Heart right ventricle (tissue), 16 donors: ENCODE results near the gene IL27RA. TPM values are rescaled to one million over a fixed set of nuclear protein-coding genes. Genes with fewer than 3 reads are reported as not detected.
"Not testable (repeated sequence)": the region's sequence is repeated elsewhere in the genome, so short reads cannot be mapped to it uniquely, and the experiment has no call there.

Experiments
- ATAC-seq, 8 donors: fragments of 200-7000 bp; cut with Tn5 transposase; one replicate each; pipeline ENCODE4 v1.9.1; 2020; ENCODE audit warnings: mild to moderate bottlenecking in 8 of 8, moderate library complexity in 8 of 8, moderate number of reproducible peaks in 1 of 8
- DNase-seq, 2 donors: peaks; one replicate each; pipeline ENCODE4 v3.0.0-alpha.2; 2020
- H3K27ac ChIP-seq, 10 donors: fragments of 200-600 bp; sonication (generic) in 2 of 10; one replicate each; pipeline versions ENCODE4 v1.5.0 to v1.8.0; 2020 to 2022; ENCODE audit warnings: mild to moderate bottlenecking in 3 of 10
- H3K27me3 ChIP-seq, 7 donors: fragments of 200-600 bp; one replicate each; pipeline ENCODE4 v1.8.0; 2021 to 2022; ENCODE audit warnings: mild to moderate bottlenecking in 2 of 7
- H3K36me3 ChIP-seq, 9 donors: fragments of 200-600 bp; sonication (generic) in 1 of 9; one replicate each; pipeline versions ENCODE4 v1.5.0 to v1.8.0; 2020 to 2022; ENCODE audit warnings: mild to moderate bottlenecking in 2 of 9
- H3K4me1 ChIP-seq, 9 donors: fragments of 200-600 bp; sonication (generic) in 1 of 9; one replicate each; pipeline versions ENCODE4 v1.5.0 to v1.8.0; 2020 to 2022; ENCODE audit warnings: mild to moderate bottlenecking in 4 of 9
- H3K4me3 ChIP-seq, 10 donors: fragments of 200-600 bp; sonication (generic) in 2 of 10; one replicate each; pipeline versions ENCODE4 v1.5.0 to v1.8.0; 2020 to 2022; ENCODE audit warnings: mild to moderate bottlenecking in 7 of 10, moderate library complexity in 2 of 10
- H3K9me3 ChIP-seq, 11 donors: fragments of 200-600 bp in 10 of 11; sonication (generic) in 2 of 11; one replicate each; pipeline versions ENCODE4 v1.5.0 to v1.8.0; 2013 to 2022; ENCODE audit warnings: mild to moderate bottlenecking in 2 of 11, control low read depth in 1 of 11, moderate library complexity in 1 of 11
- CTCF ChIP-seq, 9 donors: fragments of 200-600 bp; sonication (generic) in 2 of 9; IDR thresholded peaks; one replicate each; pipeline versions ENCODE4 v1.5.0 to v1.8.0; 2021 to 2022; ENCODE audit warnings: antibody characterized with exemption in 9 of 9, mild to moderate bottlenecking in 5 of 9, moderate library complexity in 1 of 9
- WGBS, 2 donors: extraction: QIAGEN DNeasy Blood & Tissue Kit; methylation state at CpG; one replicate each; pipeline ENCODE4 v1.1.7; 2013; ENCODE audit warnings: inconsistent platforms in 1 of 2; 5-methylcytosine and 5-hydroxymethylcytosine counted together
- intact Hi-C, 10 donors: fragments of 100-400 bp; cut with DNase I; formaldehyde crosslinking; loops; one replicate each; pipeline versions ENCODE4 v1.11.1 to v1.14.2; 2022
- polyA plus RNA-seq, 2 donors: library from polyadenylated mRNA; stranded (reverse); fragments of 200-250 nt; gene quantifications; one replicate each; pipeline ENCODE4 v1.2.3, GENCODE V29; 2013
- total RNA-seq, 10 donors: library from RNA; stranded (reverse); fragmentation: NEBNext Ultra II Directional in 3 of 10; extraction: Animal tissue kit (Norgen Biotek cat#: 25700) in 3 of 10; gene quantifications; one replicate each; pipeline versions ENCODE4 v1.2.1 to v1.2.4, GENCODE V29; 2021 to 2023
- donor health status: Arrhythmogenic right ventricular cardiomyopathy.
- donor health status: ischemic (EF 13 %, LVEDD 7.1; RV severe dilation, severe dysfunction).
- donor health status: healthy with polysubstance abuse.
- donor health status: DM: no; HTN: yes; CAD: no.
- donor health status: DM: no; HTN: no; CAD: no.
- donor health status: ischemic (EF 25% LVEDD 6.9; RV normal size, moderate dysfunction).
- donor health status: ischemic (EF 25% LVEDD 5.7; RV mildly dilated, moderate dysfunction).
- donor health status: healthy.
- donor health status: DM: yes; HTN: yes; CAD: no.
- donor health status: Ischemic cardiomyopathy.
- donor health status: ischemic (EF 35%, LVEDD 5.7; RV mildly dilated, moderate dysfunction).
- donor health status: nonischemic (EF 11% LVEDD 7.7; RV severe dilation, severe dysfunction).
- donor health status: DM: yes; HTN: yes; CAD: no.
- donor health status: PGD.
- donor health status: ischemic (EF 29% LVEDD 5.4; RV normal size, mild dysfunction).
- donor health status: nonischemic (EF 23%, LVEDD 6.1; RV moderate dilation, normal function).

Gene IL27RA
- total and polyA plus RNA-seq, 12 donors: 2.4 to 7.6 (median 4.1) TPM

DNA sequence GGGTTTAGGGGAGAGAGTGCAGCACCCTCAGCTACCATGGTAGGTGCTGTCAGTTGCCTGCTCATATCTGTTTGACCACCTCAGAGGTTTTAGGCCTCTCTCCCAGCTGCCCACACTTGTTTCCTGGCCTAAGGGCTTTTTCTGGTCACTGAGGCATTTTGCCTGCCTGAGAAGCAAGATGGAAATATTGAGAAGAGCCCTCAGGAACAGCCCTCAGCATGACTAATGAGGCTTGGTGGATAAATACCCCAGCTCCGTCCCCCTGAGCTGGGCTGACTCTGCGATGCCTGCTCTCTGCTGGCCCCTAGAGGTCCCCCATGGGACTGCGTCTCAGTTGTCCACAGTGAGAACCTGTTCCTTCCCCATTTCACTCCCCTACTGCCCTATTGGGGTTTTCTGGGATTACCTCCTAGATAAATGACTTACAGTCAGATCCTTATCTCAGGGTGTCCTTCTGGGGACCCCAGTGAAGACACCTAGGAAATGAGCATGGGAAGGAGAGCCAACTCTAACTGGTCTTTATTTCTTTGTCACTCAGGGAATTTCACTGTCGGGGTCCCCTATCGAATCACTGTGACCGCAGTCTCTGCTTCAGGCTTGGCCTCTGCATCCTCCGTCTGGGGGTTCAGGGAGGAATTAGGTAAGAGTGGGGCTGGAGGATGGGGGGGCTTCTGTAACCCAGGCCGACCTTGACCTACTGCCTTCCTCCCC is 17.0 kb downstream of the IL27RA start:
- intact Hi-C loops: loop anchor here in 3 of 10 donors (10.0 kb wide), 4 partner anchors 84 to 454 kb away; partner anchors contain the start of gene DCAF15 (in 1 of the 3)
- Histone ChIP-seq H3K4me1 (no peaks in the 10 kb centered on the region), H3K9me3 (peaks cover 0 to 13% (median 0%) of the 10 kb centered on the region in 11 donors), H3K27ac (no peak overlapping the region), H3K36me3 (peaks cover 0 to 69% (median 0%) of the 10 kb centered on the region in 9 donors), H3K4me3 (no peak overlapping the region), H3K27me3 (no peaks in the 10 kb centered on the region)
- TF ChIP-seq CTCF (IDR thresholded peaks at IDR 0.05): peak; percentile 64 to 95 (median 81)
- DNase-seq (peak; percentile 42 to 67), ATAC-seq (peak in 6 of 8 donors; percentile 41 to 71 (median 60))
- WGBS, 2 donors: 81 to 83% methylated on average over 8 of the region's 8 CpGs

GRCh38 chr19:14050512-14050911 is 18.9 kb downstream of the IL27RA start:
- H3K36me3 ChIP-seq: peaks cover 0 to 56% (median 0%) of the 10 kb centered on the region in 9 donors
- intact Hi-C loops: loop anchor here in 3 of 10 donors (5.0 kb wide), 2 partner anchors 158 to 168 kb away; no protein-coding TSS in a partner anchor
- ATAC-seq: no peak
- H3K27me3 ChIP-seq: no peaks in the 10 kb centered on the region
- H3K4me3 ChIP-seq: no peak overlapping the region
- no peak for DNase-seq
- TF ChIP-seq CTCF (IDR thresholded peaks at IDR 0.05): no peak
- no peak overlapping the region for H3K27ac ChIP-seq
- WGBS, 2 donors: 94 to 99% methylated on average over 4 of the region's 4 CpGs
- peaks cover 0 to 14% (median 0%) of the 10 kb centered on the region in 11 donors for H3K9me3 ChIP-seq
- H3K4me1 ChIP-seq: no peaks in the 10 kb centered on the region

- intact Hi-C loops: loop anchor here in 3 of 10 donors (5.0 kb wide), 2 partner anchors 159 to 169 kb away; no protein-coding TSS in a partner anchor
- not testable (repeated sequence) for H3K27ac ChIP-seq, H3K4me3 ChIP-seq, DNase-seq, H3K27me3 ChIP-seq, ATAC-seq, H3K4me1 ChIP-seq
- WGBS, 2 donors: 93 to 95% methylated on average over 11 of the region's 11 CpGs
- Histone ChIP-seq H3K36me3 (peaks cover 0 to 52% (median 0%) of the 10 kb centered on the region in 9 donors), H3K9me3 (peaks cover 0 to 14% (median 0%) of the 10 kb centered on the region in 11 donors)
Measured at GRCh38 chr19:14050961-14051360, 19.4 kb downstream of the IL27RA start.

DNA sequence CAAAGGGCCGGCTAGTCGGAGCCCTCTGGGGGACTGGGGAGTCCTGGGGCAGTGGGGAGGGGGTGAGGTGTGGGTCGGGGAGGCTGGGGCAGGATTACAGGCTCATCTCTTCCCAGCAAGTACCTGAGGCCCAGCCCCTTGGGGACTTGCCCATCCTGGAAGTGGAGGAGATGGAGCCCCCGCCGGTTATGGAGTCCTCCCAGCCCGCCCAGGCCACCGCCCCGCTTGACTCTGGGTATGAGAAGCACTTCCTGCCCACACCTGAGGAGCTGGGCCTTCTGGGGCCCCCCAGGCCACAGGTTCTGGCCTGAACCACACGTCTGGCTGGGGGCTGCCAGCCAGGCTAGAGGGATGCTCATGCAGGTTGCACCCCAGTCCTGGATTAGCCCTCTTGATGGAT is 20.4 kb downstream of the IL27RA start:
- Histone ChIP-seq H3K27ac (no peak overlapping the region), H3K27me3 (peaks cover 0 to 7% (median 0%) of the 10 kb centered on the region in 7 donors), H3K4me3 (no peak overlapping the region), H3K4me1 (peaks cover 0 to under 1% (median 0%) of the 10 kb centered on the region in 9 donors), H3K36me3 (peaks cover 0 to 46% (median 0%) of the 10 kb centered on the region in 9 donors), H3K9me3 (peaks cover 0 to 14% (median 0%) of the 10 kb centered on the region in 11 donors)
- intact Hi-C loops: loop anchor here in 3 of 10 donors (5.0 kb wide), 2 partner anchors 160 to 170 kb away; no protein-coding TSS in a partner anchor
- ATAC-seq (no peak), DNase-seq (no peak)
- TF ChIP-seq CTCF (IDR thresholded peaks at IDR 0.05): no peak
- 87 to 91% methylated on average over 9 of the region's 9 CpGs for WGBS, 2 donors
